NCI-H2171 treated with DMSO at 0.1 percent for 48 hours (cell line): Measurements from ENCODE around the gene IGF1R.

Source experiments
- DNase-seq: peaks from one replicate; lab custom pipeline; 2025; lab: John Stamatoyannopoulos, UW

Gene IGF1R

DNA sequence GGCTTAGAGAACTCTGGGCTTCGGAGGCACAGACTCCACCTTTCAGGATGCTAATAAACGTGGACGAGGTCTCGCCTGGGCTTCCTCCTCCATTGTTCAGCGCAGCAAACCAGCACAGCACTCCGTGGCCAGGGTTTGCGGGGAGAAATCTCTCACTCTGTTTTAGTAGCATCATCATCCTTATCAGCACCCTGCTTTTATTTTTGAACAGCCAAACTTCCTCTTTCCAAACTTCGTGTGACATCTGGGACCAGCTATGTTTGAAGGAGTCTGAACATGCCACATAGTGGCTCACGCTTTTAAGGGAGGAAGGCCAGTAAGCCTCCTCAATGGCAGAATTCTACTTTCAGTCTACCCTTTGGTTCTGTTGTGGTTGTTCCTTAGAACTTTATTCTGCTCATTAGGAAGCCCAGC lies 210.3 kb downstream of the IGF1R start:
- DNase-seq = no peak

DNA sequence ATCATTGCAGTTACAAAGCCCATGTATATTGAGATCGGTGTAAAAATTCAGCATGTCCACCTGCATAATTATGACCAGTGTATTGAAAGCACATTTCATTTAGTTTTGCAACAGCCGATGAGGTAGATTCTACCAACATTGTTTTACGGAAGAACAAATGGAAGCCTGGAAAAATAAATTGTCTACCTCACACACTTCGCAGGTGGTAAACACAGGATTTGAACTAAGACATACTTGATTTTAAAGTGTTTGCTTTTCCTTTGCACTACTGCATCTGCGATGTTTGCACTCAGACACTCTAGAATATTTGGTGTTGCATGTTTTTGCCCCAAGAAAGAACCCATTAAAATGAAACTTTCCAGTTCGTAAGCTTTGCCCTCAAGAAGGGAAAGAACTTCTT lies 210.8 kb downstream of the IGF1R start:
- no peak for DNase-seq

DNA sequence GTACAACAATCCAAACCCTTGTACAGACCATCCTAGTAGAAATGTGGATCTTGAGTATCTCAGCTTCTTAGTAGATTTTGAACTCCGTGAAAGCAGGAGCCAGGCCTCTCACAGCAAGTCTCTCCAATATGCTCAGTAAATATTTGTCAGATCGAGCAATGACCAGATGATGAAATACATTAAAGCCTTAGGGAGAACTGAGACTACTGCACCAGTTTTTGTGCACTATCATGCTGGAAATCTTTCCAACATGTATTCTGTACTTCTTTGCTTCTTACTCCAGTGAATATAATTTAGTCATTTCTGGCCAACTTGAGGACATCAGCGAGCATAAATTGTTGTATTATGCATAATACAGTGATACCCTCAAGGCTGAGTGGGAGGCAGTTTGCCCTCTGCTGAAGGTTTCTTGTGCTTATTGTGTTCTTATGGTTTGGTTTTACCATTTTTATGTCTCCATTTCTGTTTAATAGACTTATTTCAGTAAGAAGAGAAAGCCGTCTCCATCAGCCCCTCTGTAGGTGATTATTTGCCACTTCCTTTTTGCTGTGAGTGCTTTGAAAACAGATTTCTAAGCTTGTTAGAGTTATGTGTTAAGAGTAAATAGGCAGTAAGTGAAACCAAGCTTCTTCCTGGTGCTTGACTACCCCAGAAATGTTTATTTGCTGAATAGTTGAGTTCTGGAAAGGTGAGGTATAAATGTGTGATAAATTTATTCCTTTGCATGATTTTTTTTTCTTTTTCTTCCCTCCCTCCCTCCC lies 212.1 kb downstream of the IGF1R start:
- no peak for DNase-seq

- DNase-seq = no peak
Measured at GRCh38 chr15:98861188-98861587, 212.8 kb downstream of the IGF1R start.

DNA sequence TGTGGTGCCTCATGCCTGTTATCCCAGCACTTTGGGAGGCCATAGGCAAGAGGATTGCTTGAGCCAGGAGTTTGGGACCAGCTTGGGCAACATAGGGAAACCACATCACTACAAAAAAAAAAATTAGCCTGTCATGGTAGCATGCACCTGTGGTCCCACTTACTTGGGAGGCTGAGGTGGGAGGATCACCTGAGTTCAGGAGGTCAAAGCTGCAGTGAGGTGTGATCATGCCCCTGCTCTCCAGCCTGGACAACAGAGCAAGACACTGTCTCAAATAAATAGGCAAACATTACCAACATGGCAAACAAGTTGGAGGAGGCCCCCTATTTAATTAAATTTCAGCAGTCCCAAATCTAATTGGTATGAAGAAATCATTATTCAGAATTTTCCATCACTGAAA lies 215.6 kb downstream of the IGF1R start:
- no peak for DNase-seq

- no peak for DNase-seq
Measured at GRCh38 chr15:98865397-98866339, 217.3 kb downstream of the IGF1R start.

- no peak for DNase-seq
Measured at GRCh38 chr15:98866511-98866910, 218.2 kb downstream of the IGF1R start.

- no peak for DNase-seq
Measured at GRCh38 chr15:98868564-98868963, 220.2 kb downstream of the IGF1R start.

- DNase-seq = no peak
Measured at GRCh38 chr15:98870788-98871187, 222.4 kb downstream of the IGF1R start.

DNA sequence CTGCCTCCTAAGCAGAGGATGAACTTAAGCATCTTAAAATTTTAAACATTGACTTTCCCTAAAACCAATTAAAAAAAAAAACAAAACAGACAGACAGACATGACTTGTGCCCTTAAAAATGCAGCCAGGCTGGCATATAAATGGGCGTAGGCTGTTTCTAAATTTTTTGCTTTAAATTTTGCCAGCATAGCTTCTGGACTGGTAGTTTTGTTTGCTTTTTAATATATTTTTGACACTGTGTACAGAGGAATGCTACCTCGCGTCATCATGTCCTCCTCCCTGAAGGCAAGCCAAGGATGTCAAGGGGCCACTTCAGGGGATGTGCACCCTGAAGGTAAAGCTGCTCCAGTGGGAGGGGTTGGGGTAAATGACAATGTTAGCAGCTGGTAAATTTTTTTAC lies 224.4 kb downstream of the IGF1R start:
- no peak for DNase-seq

- peak; percentile 20 for DNase-seq
Measured at GRCh38 chr15:98873441-98874218, 225.3 kb downstream of the IGF1R start.

DNA sequence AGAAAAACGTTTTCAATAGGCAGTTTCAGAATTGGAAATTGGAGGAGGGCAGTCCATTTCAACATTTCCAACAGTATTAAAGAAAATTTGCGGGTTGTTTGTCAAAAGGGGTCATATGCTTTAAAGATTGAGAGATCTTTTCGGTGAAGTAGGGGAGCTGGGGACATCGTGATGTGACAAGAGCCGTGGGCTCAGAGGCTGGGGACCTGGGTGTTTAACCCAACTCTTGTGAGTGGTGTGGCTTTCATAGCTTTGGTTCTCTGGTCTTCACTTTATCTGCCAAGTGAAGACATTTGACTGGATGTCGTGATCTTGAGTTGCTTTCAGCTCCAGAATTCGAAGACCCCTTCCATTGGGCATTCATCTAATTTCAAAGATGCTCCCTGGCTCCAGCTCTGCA lies 226.0 kb downstream of the IGF1R start:
- no peak for DNase-seq

DNA sequence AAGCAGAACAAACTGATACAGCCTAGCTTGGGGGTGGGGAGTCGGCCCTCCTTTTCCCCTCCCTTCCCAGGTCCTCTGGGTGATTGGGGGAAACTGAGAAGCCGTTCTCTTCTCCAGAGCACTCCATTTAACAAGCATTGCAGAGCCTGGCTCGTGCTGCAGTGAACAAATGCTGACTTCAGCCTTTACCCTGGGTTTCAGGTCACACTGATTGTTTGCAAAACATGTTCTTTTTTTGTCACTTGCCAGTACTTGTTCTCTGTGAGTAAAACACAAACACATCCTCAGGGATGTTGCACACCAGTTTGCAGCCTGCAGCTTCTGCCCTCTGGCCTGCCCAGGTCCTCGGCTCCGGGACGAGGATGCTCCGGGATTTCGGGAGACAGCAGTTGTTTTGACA lies 226.4 kb downstream of the IGF1R start:
- peak; percentile 23 for DNase-seq

- DNase-seq = no peak
Measured at GRCh38 chr15:98875309-98875708, 227.0 kb downstream of the IGF1R start.

GRCh38 chr15:98876451-98877369 lies 228.4 kb downstream of the IGF1R start:
- DNase-seq = peak; percentile 28

GRCh38 chr15:98878172-98878571 lies 229.8 kb downstream of the IGF1R start:
- no peak for DNase-seq

GRCh38 chr15:98878862-98879261 lies 230.5 kb downstream of the IGF1R start:
- no peak for DNase-seq

DNA sequence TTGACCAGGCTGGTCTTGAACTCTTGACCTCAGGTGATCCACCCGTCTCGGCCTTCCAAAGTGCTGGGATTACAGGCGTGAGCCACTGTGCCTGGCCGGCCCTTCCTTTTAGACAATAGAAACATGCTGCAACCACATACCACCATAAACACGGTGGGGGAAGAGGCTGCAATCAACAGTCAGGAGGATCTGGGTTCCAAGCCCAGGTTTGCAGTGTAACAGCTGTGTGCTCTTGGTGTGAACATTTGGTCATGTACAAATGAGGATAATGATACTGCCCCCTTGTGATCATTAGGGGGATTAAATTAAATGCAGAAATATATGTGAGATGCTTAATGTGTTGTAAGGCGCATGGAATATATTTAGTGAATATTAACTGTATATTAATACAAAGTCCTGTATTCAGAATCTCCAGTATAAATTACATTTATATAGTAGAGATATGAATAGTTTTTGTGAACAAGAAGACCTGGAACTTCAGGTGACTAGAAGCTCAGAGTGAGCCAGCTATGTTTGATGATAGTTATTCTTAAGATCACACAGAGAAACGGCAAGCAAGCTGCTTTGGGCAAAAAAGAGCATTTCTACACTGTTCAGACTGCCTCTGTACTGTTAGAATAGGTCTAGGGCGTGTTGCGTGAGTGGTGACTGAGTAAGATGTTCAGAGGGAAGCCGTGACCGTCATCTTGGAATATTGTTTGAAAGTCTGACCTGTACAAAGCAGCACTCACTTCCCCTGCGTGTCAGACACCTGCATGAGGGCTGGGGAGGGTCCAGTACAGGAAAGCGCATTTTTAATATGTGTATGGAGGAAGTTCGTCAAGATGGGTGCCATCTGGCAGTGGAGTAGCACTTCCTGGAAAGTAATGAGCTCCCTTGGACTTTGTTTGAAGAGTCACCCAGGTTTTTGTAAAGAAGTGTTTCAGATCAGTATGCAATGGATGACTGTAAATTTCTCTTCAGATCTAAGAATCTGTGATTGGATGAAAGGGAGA lies 233.5 kb downstream of the IGF1R start:
- peak; percentile 51 for DNase-seq

DNA sequence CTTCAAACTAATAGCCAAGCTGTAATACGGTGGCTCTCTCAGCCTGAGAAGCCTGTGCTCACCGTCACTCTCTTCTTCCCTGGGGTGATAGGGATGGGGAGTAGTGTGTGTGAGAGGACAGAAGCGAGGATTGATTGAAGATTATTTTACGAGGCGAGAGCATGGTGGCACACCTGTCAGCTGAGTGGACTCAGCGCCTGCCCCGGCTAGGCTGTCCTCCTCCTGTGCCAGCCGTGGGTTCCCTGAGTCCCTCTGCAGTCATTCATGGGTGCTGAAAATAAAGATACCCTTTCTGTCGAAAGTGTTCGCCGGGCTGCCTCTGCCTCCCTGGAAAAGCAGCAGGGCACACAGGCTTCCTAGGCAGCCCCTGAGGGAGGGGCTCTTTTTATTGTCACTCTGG lies 235.1 kb downstream of the IGF1R start:
- DNase-seq = no peak

- no peak for DNase-seq
Measured at GRCh38 chr15:98884894-98885293, 236.6 kb downstream of the IGF1R start.
